Sigmoid colon (tissue), 7 donors: ENCODE measurements around the gene NLRC5. TPM values are rescaled to one million over a fixed set of nuclear protein-coding genes. Genes with fewer than 3 reads are reported as not detected.

ENCODE experiments used
- DNase-seq: peaks from one replicate; pipeline ENCODE4 v3.0.0-alpha.2; 2019
- H3K27ac ChIP-seq, 4 donors: fragments of 200-600 bp; sonication (generic); one replicate each; pipeline ENCODE4 v1.5.1; 2016 to 2019; ENCODE audit warnings: mild to moderate bottlenecking in 1 of 4
- H3K27me3 ChIP-seq, 3 donors: fragments of 200-600 bp; sonication (generic); one replicate each; pipeline ENCODE4 v1.5.1; 2019; ENCODE audit warnings: mild to moderate bottlenecking in 1 of 3
- H3K36me3 ChIP-seq, 4 donors: fragments of 200-600 bp; sonication (generic); one replicate each; pipeline ENCODE4 v1.5.1; 2016 to 2019
- H3K4me1 ChIP-seq, 4 donors: fragments of 200-600 bp; sonication (generic); one replicate each; pipeline ENCODE4 v1.5.1; 2017 to 2019
- H3K4me3 ChIP-seq, 4 donors: fragments of 200-600 bp; sonication (generic); one replicate each; pipeline ENCODE4 v1.5.1; 2017 to 2019; ENCODE audit warnings: mild to moderate bottlenecking in 2 of 4, moderate library complexity in 1 of 4
- H3K9me3 ChIP-seq, 4 donors: fragments of 200-600 bp in 3 of 4; sonication (generic) in 3 of 4; one replicate each; pipeline versions ENCODE4 v1.5.1 to v1.6.1; 2013 to 2019
- CTCF ChIP-seq, 4 experiments: fragments of 450-650 bp in 3 of 4; fragments of 200-600 bp in 1 of 4; IDR thresholded peaks; one replicate each; pipeline ENCODE4 v1.5.1; 2016 to 2019; ENCODE audit warnings: antibody characterized with exemption in 4 of 4, mild to moderate bottlenecking in 3 of 4, moderate library complexity in 2 of 4
- EP300 ChIP-seq, 4 donors: sonication (generic); formaldehyde crosslinking; IDR thresholded peaks; one replicate each; pipeline ENCODE4 v1.6.1; 2017; ENCODE audit warnings: antibody characterized with exemption in 4 of 4
- POLR2A ChIP-seq, 2 donors: fragments of 450-650 bp; IDR thresholded peaks; one replicate each; pipeline ENCODE4 v1.6.1; 2016; ENCODE audit warnings: antibody characterized with exemption in 2 of 2, mild to moderate bottlenecking in 2 of 2, moderate library complexity in 2 of 2
- POLR2AphosphoS5 ChIP-seq, 4 donors: sonication (generic); formaldehyde crosslinking; IDR thresholded peaks; one replicate each; pipeline ENCODE4 v1.6.1; 2017; ENCODE audit warnings: antibody characterized with exemption in 4 of 4
- WGBS, 2 donors: extraction: QIAGEN DNeasy Blood & Tissue Kit; methylation state at CpG; one replicate each; pipeline ENCODE4 v1.1.7; 2013; 5-methylcytosine and 5-hydroxymethylcytosine counted together
- intact Hi-C: fragments of 100-400 bp; cut with DNase I; formaldehyde crosslinking; loops from one replicate; pipeline ENCODE4 v1.15.1; 2023
- polyA plus RNA-seq, 3 donors: library from polyadenylated mRNA; stranded (reverse); fragments of 200-250 nt; gene quantifications; one replicate each; pipeline ENCODE4 v1.2.3, GENCODE V29; 2013
- total RNA-seq, 4 donors: library from RNA; depleted of rRNA; stranded (reverse); fragments of >200 nt; gene quantifications; one replicate each; pipeline ENCODE4 v1.1.0, GENCODE V29; 2016
- donor health status: healthy with polysubstance abuse.
- donor health status: Bipolar disorder and iron deficiency.
- donor health status: healthy.

NLRC5 gene
- total and polyA plus RNA-seq, 7 donors: 9.5 to 119 (median 19.5) TPM

GRCh38 chr16:57077714-57078113, 88.4 kb downstream of the NLRC5 start:
- no peaks in the 10 kb centered on the region for H3K4me1 ChIP-seq
- H3K27me3 ChIP-seq: no peaks in the 10 kb centered on the region
- 89 to 91% methylated on average over 7 of the region's 7 CpGs for WGBS, 2 donors
- H3K36me3 ChIP-seq: peaks cover 0 to 15% (median 0%) of the 10 kb centered on the region in 4 donors
- no peak for DNase-seq
- no peak overlapping the region for H3K27ac ChIP-seq
- intact Hi-C loops: no loop called here
- no peak for TF ChIP-seq CTCF (IDR thresholded peaks at IDR 0.05)
- TF ChIP-seq POLR2A (IDR thresholded peaks at IDR 0.05): no peak
- no peak for TF ChIP-seq POLR2AphosphoS5 (IDR thresholded peaks at IDR 0.05)
- no peak for TF ChIP-seq EP300 (IDR thresholded peaks at IDR 0.05)
- no peaks in the 10 kb centered on the region for H3K9me3 ChIP-seq
- H3K4me3 ChIP-seq: no peak overlapping the region

GRCh38 chr16:57081744-57082143, 92.4 kb downstream of the NLRC5 start:
- no peaks in the 10 kb centered on the region for H3K27me3 ChIP-seq
- peaks cover 0 to 6% (median 0%) of the 10 kb centered on the region in 4 donors for H3K36me3 ChIP-seq
- H3K4me1 ChIP-seq: peaks cover 0 to 8% (median 2%) of the 10 kb centered on the region in 4 donors
- no peak overlapping the region for H3K4me3 ChIP-seq
- no peak overlapping the region for H3K27ac ChIP-seq
- intact Hi-C loops: loop anchor here (5.0 kb wide), 1 partner anchor 336 kb away; no protein-coding TSS in a partner anchor
- TF ChIP-seq CTCF (IDR thresholded peaks at IDR 0.05): no peak
- no peak for TF ChIP-seq EP300 (IDR thresholded peaks at IDR 0.05)
- no peak for TF ChIP-seq POLR2AphosphoS5 (IDR thresholded peaks at IDR 0.05)
- no peak for TF ChIP-seq POLR2A (IDR thresholded peaks at IDR 0.05)
- no peak for DNase-seq
- no peaks in the 10 kb centered on the region for H3K9me3 ChIP-seq

DNA sequence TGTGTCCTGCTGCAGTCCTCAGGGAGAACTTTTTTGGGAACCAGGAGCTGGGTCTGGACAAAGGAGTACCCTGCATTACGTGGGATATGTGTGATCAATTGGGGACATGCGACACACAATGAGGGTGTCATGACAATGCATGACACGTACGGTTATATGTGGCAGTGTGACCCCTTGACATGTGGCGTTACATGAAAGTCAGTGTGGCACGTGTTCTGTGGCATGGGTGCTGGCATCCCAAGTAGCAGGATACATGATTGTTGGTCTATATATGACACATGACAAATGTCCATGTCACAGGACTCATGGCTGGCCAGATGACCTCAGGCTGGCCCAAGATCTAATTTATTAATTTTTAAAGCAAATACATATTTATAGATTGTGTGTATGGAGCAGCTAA, 93.3 kb downstream of the NLRC5 start:
- H3K27me3 ChIP-seq: no peaks in the 10 kb centered on the region
- H3K9me3 ChIP-seq: no peaks in the 10 kb centered on the region
- peaks cover 0 to 8% (median 2%) of the 10 kb centered on the region in 4 donors for H3K4me1 ChIP-seq
- WGBS, 2 donors: 93 to 95% methylated on average over 6 of the region's 6 CpGs
- intact Hi-C loops: loop anchor here (5.0 kb wide), 1 partner anchor 335 kb away; no protein-coding TSS in a partner anchor
- no peak overlapping the region for H3K4me3 ChIP-seq
- no peak for TF ChIP-seq CTCF (IDR thresholded peaks at IDR 0.05)
- TF ChIP-seq EP300 (IDR thresholded peaks at IDR 0.05): no peak
- TF ChIP-seq POLR2AphosphoS5 (IDR thresholded peaks at IDR 0.05): no peak
- TF ChIP-seq POLR2A (IDR thresholded peaks at IDR 0.05): no peak
- no peak for DNase-seq
- no peak overlapping the region for H3K27ac ChIP-seq
- peaks cover 0 to 6% (median 0%) of the 10 kb centered on the region in 4 donors for H3K36me3 ChIP-seq

GRCh38 chr16:57083485-57084126, 94.2 kb downstream of the NLRC5 start:
- TF ChIP-seq EP300 (IDR thresholded peaks at IDR 0.05) (no peak), POLR2AphosphoS5 (IDR thresholded peaks at IDR 0.05) (no peak), CTCF (IDR thresholded peaks at IDR 0.05) (no peak), POLR2A (IDR thresholded peaks at IDR 0.05) (no peak)
- intact Hi-C loops: loop anchor here (1.0 to 5.0 kb wide), 2 partner anchors 85 to 334 kb away; no protein-coding TSS in a partner anchor
- DNase-seq: no peak
- Histone ChIP-seq H3K27ac (no peak overlapping the region), H3K9me3 (no peaks in the 10 kb centered on the region), H3K4me1 (peaks cover 0 to 8% (median 2%) of the 10 kb centered on the region in 4 donors), H3K36me3 (peaks cover 0 to 6% (median 0%) of the 10 kb centered on the region in 4 donors), H3K27me3 (no peaks in the 10 kb centered on the region), H3K4me3 (no peak overlapping the region)
- WGBS, 2 donors: 83 to 91% methylated on average over 7 of the region's 7 CpGs
